PC-3 (cell line): ENCODE results near the gene PFN4. TPM values are rescaled to one million over a fixed set of nuclear protein-coding genes. Genes with fewer than 3 reads are reported as not detected.
"Not testable (repeated sequence)": the region's sequence is repeated elsewhere in the genome, so short reads cannot be mapped to it uniquely, and the experiment has no call there.

Source experiments
- ATAC-seq: fragments of 200-7000 bp; cut with Tn5 transposase; 2 replicates; pipeline ENCODE4 v1.9.1; 2020; ENCODE audit warnings: mild to moderate bottlenecking, moderate library complexity
- BruUV-seq: library from RNA; stranded (reverse); fragments of 400-500 nt; replicated peaks from 2 replicates; lab custom pipeline; 2021; lab: Mats Ljungman, UMichigan
- CTCF ChIA-PET: fragments of 300-600 bp; sonication (Branson Sonifier 250); formaldehyde crosslinking; loops from one replicate; lab custom pipeline; 2022; ENCODE audit warnings: antibody characterized with exemption; lab: Charles Lee
- POLR2A ChIA-PET: fragments of 300-600 bp; sonication (Branson Sonifier 250); formaldehyde crosslinking; loops from one replicate; lab custom pipeline; 2022; ENCODE audit warnings: antibody characterized with exemption; ENCODE audit not compliant: unreplicated experiment; lab: Charles Lee
- DNase-seq: peaks from one replicate; pipeline ENCODE4 v3.0.0-alpha.2; 2015
- H2AFZ ChIP-seq: fragments of 300-600 bp; sonication (generic); 2 replicates; pipeline ENCODE4 v1.6.0; 2016; ENCODE audit warnings: antibody characterized with exemption, low read length
- H3F3A ChIP-seq: fragments of 300-600 bp; sonication (generic); one replicate; pipeline ENCODE4 v1.6.0; 2017; ENCODE audit warnings: antibody characterized with exemption, low read length, control low read depth, mild to moderate bottlenecking; ENCODE audit not compliant: unreplicated experiment
- H3K27ac ChIP-seq: fragments of 300-600 bp; sonication (generic); 2 replicates; pipeline ENCODE4 v1.5.1; 2016; ENCODE audit warnings: mild to moderate bottlenecking, low read length
- H3K27me3 ChIP-seq: fragments of 300-600 bp; sonication (generic); 2 replicates; pipeline ENCODE4 v1.6.1; 2016; ENCODE audit warnings: low read length, mixed read lengths
- H3K36me3 ChIP-seq: fragments of 300-600 bp; sonication (generic); 2 replicates; pipeline ENCODE4 v1.6.1; 2016; ENCODE audit warnings: low read depth, mixed run types, low read length, mixed read lengths
- H3K4me1 ChIP-seq: fragments of 300-600 bp; sonication (generic); 2 replicates; pipeline ENCODE4 v1.5.1; 2016; ENCODE audit warnings: low read length; ENCODE audit not compliant: insufficient read depth
- H3K4me2 ChIP-seq: fragments of 300-600 bp; sonication (generic); 2 replicates; pipeline ENCODE4 v1.6.0; 2016; ENCODE audit warnings: low read length
- H3K4me3 ChIP-seq: fragments of 300-600 bp; sonication (generic); 2 replicates; pipeline ENCODE4 v1.5.1; 2016; ENCODE audit warnings: mild to moderate bottlenecking, low read length, mixed read lengths
- H3K79me2 ChIP-seq: fragments of 300-600 bp; sonication (generic); 2 replicates; pipeline ENCODE4 v1.6.1; 2017; ENCODE audit warnings: low read length, mixed read lengths
- H3K9ac ChIP-seq: fragments of 300-600 bp; sonication (generic); 2 replicates; pipeline ENCODE4 v1.6.0; 2016; ENCODE audit warnings: mild to moderate bottlenecking, low read length
- H3K9me2 ChIP-seq: fragments of 300-600 bp; sonication (generic); replicated peaks from 2 replicates; pipeline ENCODE4 v1.6.1; 2016; ENCODE audit warnings: mixed run types, low read length, mixed read lengths
- H3K9me3 ChIP-seq: fragments of 300-600 bp; sonication (generic); 2 replicates; pipeline ENCODE4 v1.6.1; 2016; ENCODE audit warnings: low read length, mixed read lengths
- H4K20me1 ChIP-seq: fragments of 300-600 bp; sonication (generic); 2 replicates; pipeline ENCODE4 v1.6.1; 2016; ENCODE audit warnings: low read length, mixed read lengths
- CTCF ChIP-seq: fragments of 300-600 bp; sonication (generic); conservative IDR thresholded peaks from 2 replicates; pipeline ENCODE4 v1.5.1; 2017; ENCODE audit warnings: antibody characterized with exemption, low read depth, mild to moderate bottlenecking, low read length
- EZH2 ChIP-seq: fragments of 300-600 bp; sonication (generic); IDR thresholded peaks from one replicate; pipeline ENCODE4 v1.6.1; 2017; ENCODE audit warnings: antibody characterized with exemption, mild to moderate bottlenecking, low read length; ENCODE audit not compliant: unreplicated experiment
- EZH2phosphoT487 ChIP-seq: fragments of 300-600 bp; sonication (generic); IDR thresholded peaks from 2 replicates; pipeline ENCODE4 v1.6.1; 2018; ENCODE audit warnings: mild to moderate bottlenecking, antibody characterized with exemption, low read length, borderline replicate concordance
- intact Hi-C: fragments of 100-400 bp; cut with micrococcal nuclease; formaldehyde crosslinking; loops from 2 replicates; pipeline ENCODE4 v1.9.0; 2023
- total RNA-seq: library from RNA; depleted of rRNA; stranded (reverse); fragments of >200 nt; gene quantifications from 2 replicates; pipeline ENCODE4 v1.2.3, GENCODE V29; 2014

The PFN4 gene
- total RNA-seq, 1 experiment from 2014 or later, result 0.44 TPM

GRCh38 chr2:24147364-24147763, 24.2 kb upstream of the PFN4 start:
- Histone ChIP-seq H3F3A (no peaks in the 10 kb centered on the region), H3K9me2 (no peaks in the 10 kb centered on the region), H3K27me3 (no peaks in the 10 kb centered on the region), H3K9me3 (peaks cover 4% of the 10 kb centered on the region; the same call in 1 of the 2 replicates), H3K27ac (no peak overlapping the region), H3K9ac (no peak overlapping the region), H3K4me2 (no peak overlapping the region), H2AFZ (no peak overlapping the region), H3K4me3 (no peak overlapping the region), H3K36me3 (no peaks in the 10 kb centered on the region), H3K4me1 (no peaks in the 10 kb centered on the region), H3K79me2 (no peaks in the 10 kb centered on the region), H4K20me1 (no peaks in the 10 kb centered on the region)
- DNase-seq (no peak), ATAC-seq (no peak)
- intact Hi-C loops, result no loop called here
- CTCF ChIA-PET, result no interaction called here
- no TSS peak for BruUV-seq
- no peak for TF ChIP-seq CTCF
- no peak for TF ChIP-seq EZH2
- TF ChIP-seq EZH2phosphoT487, result no peak
- POLR2A ChIA-PET, result no interaction called here

GRCh38 chr2:24140305-24140704, 17.2 kb upstream of the PFN4 start:
- BruUV-seq, H3F3A ChIP-seq, H3K27ac ChIP-seq, H3K9me2 ChIP-seq, POLR2A ChIA-PET, H4K20me1 ChIP-seq, H3K27me3 ChIP-seq, DNase-seq, ATAC-seq, H3K4me3 ChIP-seq, H3K9ac ChIP-seq, intact Hi-C loops, H2AFZ ChIP-seq, CTCF ChIA-PET, H3K4me1 ChIP-seq, H3K9me3 ChIP-seq, H3K79me2 ChIP-seq, H3K36me3 ChIP-seq, H3K4me2 ChIP-seq: not testable (repeated sequence)

- POLR2A ChIA-PET, result no interaction called here
- no peaks in the 10 kb centered on the region for H3K9me3 ChIP-seq
- no peak for TF ChIP-seq CTCF
- no peaks in the 10 kb centered on the region for H3K36me3 ChIP-seq
- H3K4me3 ChIP-seq, result no peak overlapping the region
- H3K4me2 ChIP-seq, result no peak overlapping the region
- no peak overlapping the region for H2AFZ ChIP-seq
- H3K4me1 ChIP-seq, result no peaks in the 10 kb centered on the region
- DNase-seq, result no peak
- no TSS peak for BruUV-seq
- CTCF ChIA-PET, result no interaction called here
- ATAC-seq, result no peak
- H4K20me1 ChIP-seq, result no peaks in the 10 kb centered on the region
- intact Hi-C loops, result no loop called here
- H3K9ac ChIP-seq, result no peak overlapping the region
- H3F3A ChIP-seq, result no peaks in the 10 kb centered on the region
- no peaks in the 10 kb centered on the region for H3K79me2 ChIP-seq
- H3K27ac ChIP-seq, result no peak overlapping the region
- H3K9me2 ChIP-seq, result no peaks in the 10 kb centered on the region
- H3K27me3 ChIP-seq, result no peaks in the 10 kb centered on the region
Observed at GRCh38 chr2:24132543-24132942, 9.4 kb upstream of the PFN4 start.
